RWPE2 (cell line): Measurements from ENCODE around the gene HNRNPR.

Experiments
- ATAC-seq: fragments of 200-7000 bp; cut with Tn5 transposase; 3 replicates; pipeline ENCODE4 v1.9.1; 2021; ENCODE audit warnings: low read depth
- DNase-seq: peaks from one replicate; pipeline ENCODE4 v3.0.0-alpha.2; 2020; ENCODE audit warnings: low spot score
- H3K27ac ChIP-seq: fragments of 450-650 bp; 2 replicates; pipeline ENCODE4 v1.5.1; 2017; ENCODE audit warnings: mild to moderate bottlenecking; ENCODE audit not compliant: poor library complexity, severe bottlenecking
- H3K27me3 ChIP-seq: fragments of 250-450 bp; sonication (Bioruptor Pico); 2 replicates; pipeline ENCODE4 v1.5.1; 2021; ENCODE audit warnings: mild to moderate bottlenecking, moderate library complexity; ENCODE audit not compliant: insufficient read depth, poor library complexity, severe bottlenecking
- H3K36me3 ChIP-seq: fragments of 250-450 bp; sonication (Bioruptor Pico); 2 replicates; pipeline ENCODE4 v1.5.1; 2020; ENCODE audit warnings: low read depth, mild to moderate bottlenecking, moderate library complexity
- H3K4me1 ChIP-seq: fragments of 250-450 bp; sonication (Bioruptor Pico); 2 replicates; pipeline ENCODE4 v1.5.1; 2021; ENCODE audit warnings: mild to moderate bottlenecking, moderate library complexity; ENCODE audit not compliant: insufficient read depth, poor library complexity, severe bottlenecking
- H3K4me3 ChIP-seq: fragments of 250-450 bp; sonication (Bioruptor Pico); 2 replicates; pipeline ENCODE4 v1.5.1; 2021; ENCODE audit warnings: mild to moderate bottlenecking, moderate library complexity; ENCODE audit not compliant: severe bottlenecking
- H3K9me3 ChIP-seq: fragments of 250-450 bp; sonication (Bioruptor Pico); 2 replicates; pipeline ENCODE4 v1.5.1; 2021; ENCODE audit warnings: mild to moderate bottlenecking, moderate library complexity; ENCODE audit not compliant: severe bottlenecking
- CTCF ChIP-seq: fragments of 450-650 bp; IDR thresholded peaks from one replicate; pipeline ENCODE4 v1.5.1; 2017; ENCODE audit warnings: mild to moderate bottlenecking, moderate library complexity; ENCODE audit not compliant: poor library complexity, severe bottlenecking

The HNRNPR gene

GRCh38 chr1:23387494-23387893 lies 43.4 kb upstream of the HNRNPR start:
- Histone ChIP-seq H3K4me1 (peaks cover 26% of the 10 kb centered on the region), H3K27ac (no peak overlapping the region), H3K36me3 (no peaks in the 10 kb centered on the region), H3K27me3 (no peaks in the 10 kb centered on the region), H3K9me3 (no peaks in the 10 kb centered on the region), H3K4me3 (no peak overlapping the region)
- no peak for TF ChIP-seq CTCF
- DNase-seq, result no peak
- no peak for ATAC-seq

- Histone ChIP-seq H3K27me3 (no peaks in the 10 kb centered on the region), H3K4me3 (no peak overlapping the region), H3K27ac (peak overlapping the region; percentile 71), H3K4me1 (peaks cover 26% of the 10 kb centered on the region), H3K9me3 (no peaks in the 10 kb centered on the region), H3K36me3 (no peaks in the 10 kb centered on the region)
- TF ChIP-seq CTCF, result no peak
- ATAC-seq, result no peak; the same call in 2 of the 3 replicates
- DNase-seq, result no peak
These were observed 41.1 kb upstream of the HNRNPR start for GRCh38 chr1:23385119-23385621.

GRCh38 chr1:23384312-23385058 lies 40.4 kb upstream of the HNRNPR start:
- Histone ChIP-seq H3K9me3 (no peaks in the 10 kb centered on the region), H3K36me3 (no peaks in the 10 kb centered on the region), H3K27me3 (no peaks in the 10 kb centered on the region), H3K4me3 (no peak overlapping the region), H3K27ac (peak overlapping the region; percentile 71), H3K4me1 (peaks cover 26% of the 10 kb centered on the region)
- no peak for DNase-seq
- no peak for TF ChIP-seq CTCF
- peak; percentile 88 for ATAC-seq

- DNase-seq, result no peak
- no peak overlapping the region for H3K4me3 ChIP-seq
- H3K4me1 ChIP-seq, result peaks cover 26% of the 10 kb centered on the region
- peak overlapping the region; percentile 71 for H3K27ac ChIP-seq
- no peaks in the 10 kb centered on the region for H3K27me3 ChIP-seq
- ATAC-seq, result peak; percentile 30
- H3K9me3 ChIP-seq, result no peaks in the 10 kb centered on the region
- no peaks in the 10 kb centered on the region for H3K36me3 ChIP-seq
- TF ChIP-seq CTCF, result no peak
These were observed 39.7 kb upstream of the HNRNPR start for GRCh38 chr1:23383577-23384311.
